GM18499 (cell line): ENCODE measurements around the gene ATP2A1.
A peak's percentile ranks its signal among the peaks of the same experiment; 100 is the strongest.
"Not testable (repeated sequence)": the region's sequence is repeated elsewhere in the genome, so short reads cannot be mapped to it uniquely, and the experiment has no call there.

Experiments
- ATAC-seq: cut with Tn5 transposase; IDR thresholded peaks from one replicate; pipeline ENCODE4 v1.9.1; 2021; ENCODE audit warnings: moderate number of reproducible peaks; ENCODE audit not compliant: insufficient read depth, unreplicated experiment

Gene ATP2A1

DNA sequence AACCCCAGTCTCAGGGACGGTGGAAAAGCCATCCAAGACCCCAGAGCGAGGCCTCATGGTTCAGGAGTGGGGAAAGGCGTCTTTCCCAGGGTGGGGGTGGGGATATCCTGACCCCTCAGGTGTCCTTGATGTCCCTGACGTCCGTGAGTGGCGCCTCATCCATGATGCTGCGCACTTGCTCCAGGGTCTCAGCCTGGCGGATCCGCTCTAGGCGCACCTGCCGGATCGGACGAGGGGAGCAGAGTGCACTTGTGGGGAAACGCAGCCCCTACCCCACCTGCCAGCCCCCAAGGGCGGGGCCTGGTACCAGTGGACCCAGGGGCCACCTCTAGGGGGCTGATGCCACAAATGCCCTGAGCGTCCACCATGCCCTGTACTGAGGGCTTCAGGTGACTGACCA, 26.5 kb downstream of the ATP2A1 start:
- ATAC-seq = no peak

DNA sequence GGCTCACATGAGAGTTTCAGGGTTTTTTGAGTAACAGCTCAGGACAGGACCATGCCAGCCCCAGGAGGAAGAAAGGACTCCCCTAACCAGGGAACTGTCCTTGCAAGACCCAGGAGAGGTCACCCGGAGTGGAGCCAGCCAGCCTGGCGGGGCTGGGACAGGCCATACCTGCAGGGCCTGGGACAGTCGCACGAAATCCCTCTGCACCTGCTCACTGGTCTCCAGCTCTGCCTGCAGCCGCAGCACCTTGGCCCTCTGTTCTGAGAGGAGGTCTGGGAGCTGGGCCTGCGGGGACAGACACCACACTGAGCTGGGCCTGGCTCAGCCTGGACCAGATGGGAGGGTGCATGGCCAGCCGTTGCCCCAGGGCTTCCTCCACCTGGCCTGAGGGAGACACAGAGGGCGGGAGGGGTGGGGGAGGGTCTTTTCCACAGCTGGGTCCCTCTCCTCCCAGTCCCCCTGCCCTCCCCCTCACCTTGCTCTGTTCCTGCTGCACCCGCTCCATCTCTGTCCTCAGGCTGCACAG, 27.0 kb downstream of the ATP2A1 start:
- no peak for ATAC-seq

DNA sequence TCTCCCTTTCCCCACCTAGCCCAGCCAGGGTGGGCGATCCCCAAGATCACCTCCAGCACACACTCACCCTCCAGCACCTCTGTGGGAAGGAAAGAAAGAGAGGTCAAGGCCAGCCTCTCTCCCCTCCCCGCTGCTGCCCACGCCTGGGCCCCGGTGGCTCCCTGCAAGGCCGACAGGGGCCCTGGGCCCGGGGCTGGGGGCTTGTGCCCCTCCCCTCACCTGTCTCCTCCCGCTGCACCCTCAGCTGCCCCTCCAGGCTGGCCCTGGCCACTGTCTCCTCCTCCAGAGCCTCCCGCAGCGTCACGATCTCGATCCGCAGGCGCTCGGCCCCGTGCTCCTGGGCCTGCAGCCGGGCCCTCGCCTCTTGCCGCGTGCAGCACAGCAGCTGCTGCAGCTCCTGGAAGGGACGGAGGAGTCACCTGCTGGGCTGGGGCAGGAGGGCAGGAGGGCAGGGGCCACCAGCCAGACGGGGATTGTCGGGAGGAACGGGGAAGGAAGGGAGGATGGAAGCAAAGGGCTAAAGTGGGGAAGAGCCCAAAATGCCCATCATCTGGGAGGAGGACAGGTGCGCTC, 27.6 kb downstream of the ATP2A1 start:
- ATAC-seq = no peak

DNA sequence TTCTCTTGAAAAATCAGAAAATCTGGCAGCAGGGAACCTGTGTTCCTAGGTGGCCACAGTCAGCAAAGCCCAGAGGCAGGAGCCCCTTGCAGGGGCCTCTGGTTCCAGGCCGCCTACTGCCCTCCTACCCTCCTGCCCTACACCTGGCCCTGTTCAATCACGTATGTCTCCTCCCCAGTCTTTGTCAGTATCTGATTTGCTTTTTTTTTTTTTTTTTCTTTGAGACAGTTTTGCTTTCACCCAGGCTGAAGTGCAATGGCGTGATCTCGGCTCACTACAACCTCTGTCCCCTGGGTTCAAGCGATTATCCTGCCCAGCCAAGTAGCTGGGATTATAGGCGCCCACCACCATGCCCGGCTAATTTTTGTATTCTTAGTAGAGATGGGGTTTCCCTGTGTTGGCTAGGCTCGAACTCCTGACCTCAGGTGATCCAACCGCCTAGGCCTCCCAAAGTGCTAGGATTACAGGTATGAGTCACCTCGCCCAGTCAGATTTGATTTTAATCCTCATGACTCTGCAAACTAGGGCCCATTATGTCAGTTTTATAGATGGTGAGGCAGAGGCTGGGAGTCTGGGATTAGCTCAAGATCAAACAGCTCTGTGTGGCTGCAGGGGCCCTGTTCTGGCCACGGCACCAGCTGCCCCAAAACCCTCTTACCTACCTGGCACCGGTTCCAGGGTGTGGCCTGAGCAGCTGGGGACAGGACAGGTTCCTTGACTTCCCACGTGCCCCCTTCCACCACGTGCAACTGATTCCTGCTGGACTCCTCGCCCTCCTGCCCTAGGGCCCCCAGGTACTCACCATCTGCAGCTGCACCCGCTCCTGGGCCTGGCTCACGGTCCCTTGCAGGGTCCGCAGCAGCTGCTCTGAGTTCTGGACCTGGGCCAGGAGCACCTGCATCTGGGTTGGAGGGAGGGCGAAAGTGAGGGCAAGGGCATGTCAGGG, 32.1 kb downstream of the ATP2A1 start:
- ATAC-seq = no peak

DNA sequence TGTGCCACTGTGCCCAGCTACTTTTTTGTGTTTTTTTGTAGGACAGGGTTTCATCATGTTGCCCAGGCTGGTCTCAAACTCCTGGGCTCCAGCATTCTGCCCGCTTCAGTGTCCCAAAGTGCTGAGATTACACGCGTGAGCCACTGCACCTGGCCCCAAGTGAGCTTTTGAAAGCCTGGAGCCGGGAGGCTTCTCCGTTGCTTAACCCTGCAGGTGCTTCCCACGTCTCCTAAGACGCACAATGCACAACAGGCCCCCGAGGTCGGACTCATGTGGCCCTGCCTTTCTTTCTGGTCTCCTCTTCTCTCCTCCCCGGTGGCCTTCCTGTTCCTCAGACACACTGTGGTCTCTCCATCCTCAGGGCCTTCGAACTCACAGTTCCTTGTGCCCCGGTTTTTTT, 34.3 kb downstream of the ATP2A1 start:
- no peak for ATAC-seq

GRCh38 chr16:28913946-28914724, 35.8 kb downstream of the ATP2A1 start:
- no peak for ATAC-seq

GRCh38 chr16:28915181-28915580, 36.9 kb downstream of the ATP2A1 start:
- ATAC-seq = no peak

- ATAC-seq = no peak
Observed at GRCh38 chr16:28917095-28917494, 38.8 kb downstream of the ATP2A1 start.

DNA sequence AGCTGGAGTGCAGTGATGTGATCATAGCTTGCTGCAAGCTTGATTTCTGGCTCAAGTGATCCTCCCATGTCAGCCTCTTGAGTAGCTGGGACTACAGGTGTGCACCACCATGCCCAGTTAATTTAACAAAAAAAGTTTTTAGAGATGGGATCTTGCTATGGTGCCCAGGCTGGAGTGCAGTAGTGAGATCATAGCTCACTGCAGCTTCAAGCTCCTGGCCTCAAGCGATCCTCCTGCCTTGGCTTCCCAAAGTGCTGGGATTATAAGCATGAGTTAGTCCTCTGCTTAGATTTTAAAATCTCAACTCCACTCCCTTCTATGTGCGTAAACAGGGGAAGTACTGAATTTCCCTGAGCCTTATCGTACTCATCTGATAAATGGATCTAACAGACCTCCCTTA, 40.4 kb downstream of the ATP2A1 start:
- ATAC-seq = no peak

- no peak for ATAC-seq
Observed at GRCh38 chr16:28923231-28923587, 44.9 kb downstream of the ATP2A1 start.

DNA sequence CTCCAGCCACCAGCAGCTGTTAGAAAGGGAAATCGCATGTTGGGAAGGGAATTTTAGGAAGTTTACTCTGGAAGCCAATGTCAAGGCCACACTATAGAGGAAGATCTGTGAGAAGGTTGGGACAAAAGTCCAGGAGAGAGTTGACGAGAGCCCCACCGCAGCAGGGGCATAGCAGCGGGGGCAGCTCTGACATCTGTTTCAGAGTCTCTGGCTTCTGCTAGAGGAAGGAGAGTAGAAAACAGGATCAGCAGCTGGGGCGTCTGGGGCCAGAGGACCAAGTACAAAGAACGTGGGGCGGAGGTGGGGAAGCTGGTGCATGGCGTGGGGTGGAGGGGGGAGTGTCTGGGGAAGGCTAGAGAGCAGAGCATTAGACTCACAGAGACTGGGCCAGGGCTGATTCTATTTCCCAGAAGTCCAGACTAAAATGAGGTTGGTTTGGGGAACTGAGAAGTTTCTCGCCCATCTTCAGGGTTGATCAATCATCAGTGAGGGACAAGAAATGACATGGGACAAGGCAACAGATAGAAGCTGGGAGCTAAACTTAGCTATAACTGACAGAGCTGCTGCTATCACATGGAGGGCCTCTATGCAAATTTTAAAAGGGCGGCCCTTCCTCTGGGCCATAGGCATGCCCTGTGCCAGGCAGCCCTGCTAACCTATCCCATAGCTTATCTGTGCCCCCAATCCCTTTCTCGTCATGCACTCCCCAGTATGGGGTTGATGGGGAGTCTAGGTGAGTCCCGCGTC, 45.5 kb downstream of the ATP2A1 start:
- peak; percentile 47 for ATAC-seq

- ATAC-seq = no peak
Observed at GRCh38 chr16:28924399-28924761, 46.1 kb downstream of the ATP2A1 start.

DNA sequence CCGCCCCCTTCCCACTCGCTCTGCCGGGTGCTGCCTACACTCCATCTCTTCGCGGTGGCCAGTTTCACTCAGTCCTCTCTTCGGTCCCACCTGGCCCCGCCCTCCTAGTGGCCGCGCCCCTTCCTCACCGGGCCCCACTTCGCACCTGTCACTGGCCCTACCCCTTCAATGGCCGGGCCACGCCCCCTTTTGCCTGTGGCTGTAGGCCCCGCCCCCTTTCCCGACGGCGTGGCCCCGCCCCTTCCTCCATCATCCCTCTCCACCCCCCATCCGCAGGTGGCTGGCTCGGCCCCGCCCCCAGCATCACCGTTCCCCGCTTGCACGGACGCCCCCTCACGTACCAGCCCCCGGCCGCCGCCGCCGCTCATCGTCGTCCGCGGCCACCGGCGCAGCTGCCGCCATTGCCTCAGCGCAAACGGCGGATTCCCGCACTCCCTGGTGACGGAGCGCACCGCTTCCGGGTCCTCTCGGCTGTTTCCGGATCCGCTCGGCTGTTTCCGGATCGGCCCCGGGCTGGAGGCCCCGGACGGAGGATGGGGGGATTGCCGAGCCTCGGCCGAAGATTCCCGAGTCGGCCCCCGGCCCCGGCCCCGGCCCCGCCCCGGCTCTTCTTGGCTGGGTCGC, 46.6 kb downstream of the ATP2A1 start, which contains the start of gene RABEP2:
RABEP2 (minus strand) TSS at position 477 of the 624 bp plus-strand sequence; CDS start at position 402, 75 bp downstream.
- peak; percentile 30 for ATAC-seq

DNA sequence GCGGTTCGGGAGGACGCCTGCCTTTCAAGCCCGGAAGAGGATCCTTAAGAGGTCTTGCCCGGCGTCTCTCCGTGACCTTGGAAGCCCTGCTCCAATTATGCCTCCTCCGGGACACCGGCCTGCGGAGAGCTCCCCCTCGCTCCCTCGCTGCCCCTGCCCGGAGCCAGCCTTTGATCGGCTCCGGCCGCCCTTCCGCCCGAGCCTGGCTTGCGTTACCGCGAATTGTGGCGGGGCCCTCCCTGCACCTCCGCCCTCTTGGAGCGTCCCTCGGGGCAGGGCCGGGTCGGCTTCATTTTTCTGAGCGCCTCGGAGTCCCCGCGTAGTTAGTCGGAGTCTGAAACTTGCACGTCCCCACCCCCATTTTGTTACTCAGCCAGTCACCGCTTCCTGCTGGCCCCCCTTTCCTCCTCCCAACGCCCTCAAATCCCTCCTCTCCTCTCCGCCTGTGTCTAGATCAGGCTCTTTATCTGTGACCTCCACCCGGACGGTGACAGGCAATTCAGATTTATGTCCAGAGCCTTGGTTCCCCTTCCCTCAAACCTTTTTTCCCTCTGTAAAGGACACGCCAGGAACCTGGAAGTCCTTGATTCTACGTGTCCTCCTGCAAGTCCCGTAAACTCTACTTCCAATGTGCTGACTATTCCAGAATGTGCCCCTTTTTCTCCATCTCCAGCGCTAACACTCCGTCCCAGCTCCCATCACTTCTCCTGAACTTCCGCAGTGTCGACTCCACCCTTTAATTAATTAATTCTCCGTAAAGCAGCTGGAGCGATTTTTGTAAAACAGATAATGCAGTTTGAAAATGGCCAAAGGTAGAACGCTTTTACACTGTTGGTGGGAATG, 47.3 kb downstream of the ATP2A1 start:
- ATAC-seq = peak; percentile 15

DNA sequence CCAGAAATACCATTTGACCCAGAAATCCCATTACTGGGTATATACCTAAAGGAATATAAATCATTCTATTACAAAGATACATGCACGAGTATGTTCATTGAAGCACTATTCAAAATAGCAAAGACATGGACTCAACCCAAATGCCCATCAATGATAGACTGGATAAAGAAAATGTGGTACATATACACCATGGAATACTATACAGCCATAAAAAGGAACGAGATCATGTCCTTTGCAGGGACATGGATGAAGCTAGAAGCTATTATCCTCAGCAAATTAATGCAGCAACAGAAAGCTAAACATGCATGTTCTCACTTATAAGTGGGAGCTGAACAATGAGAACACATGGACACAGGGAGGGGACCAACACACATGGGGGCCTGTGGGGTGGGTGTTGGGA, 48.0 kb downstream of the ATP2A1 start:
- ATAC-seq = not testable (repeated sequence)

- no peak for ATAC-seq
Observed at GRCh38 chr16:28927815-28928214, 49.5 kb downstream of the ATP2A1 start.

GRCh38 chr16:28930203-28930602, 51.9 kb downstream of the ATP2A1 start:
- ATAC-seq = no peak

DNA sequence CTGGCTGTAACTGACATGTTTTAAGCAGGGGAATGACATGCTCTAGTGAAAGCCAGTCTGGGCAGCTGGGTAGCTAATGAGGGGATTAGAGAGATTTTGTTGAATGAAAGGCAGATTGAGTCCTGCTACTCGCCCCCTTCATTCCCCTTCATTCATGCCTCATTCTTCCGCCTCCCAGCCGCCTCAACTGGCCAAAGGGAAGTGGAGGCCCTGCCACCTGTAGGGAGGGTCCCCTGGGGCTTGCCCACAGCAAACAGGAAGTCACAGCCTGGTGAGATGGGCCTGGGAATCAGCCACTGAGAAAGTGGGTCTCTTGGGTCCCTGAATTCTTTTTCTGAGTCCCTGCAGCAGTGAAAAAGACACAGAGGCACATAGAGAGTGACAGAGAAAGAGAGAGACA, 52.4 kb downstream of the ATP2A1 start:
- ATAC-seq = no peak

- no peak for ATAC-seq
Observed at GRCh38 chr16:28931801-28932225, 53.5 kb downstream of the ATP2A1 start, which contains the start of gene CD19. Gene CD19 (plus strand): TSS chr16:28931971. CDS start chr16:28932001, 30 bp downstream.
